Measurements from ENCODE around the gene SLC24A2.
"Not testable (repeated sequence)": the region's sequence is repeated elsewhere in the genome, so short reads cannot be mapped to it uniquely, and the experiment has no call there.

SLC24A2 gene

DNA sequence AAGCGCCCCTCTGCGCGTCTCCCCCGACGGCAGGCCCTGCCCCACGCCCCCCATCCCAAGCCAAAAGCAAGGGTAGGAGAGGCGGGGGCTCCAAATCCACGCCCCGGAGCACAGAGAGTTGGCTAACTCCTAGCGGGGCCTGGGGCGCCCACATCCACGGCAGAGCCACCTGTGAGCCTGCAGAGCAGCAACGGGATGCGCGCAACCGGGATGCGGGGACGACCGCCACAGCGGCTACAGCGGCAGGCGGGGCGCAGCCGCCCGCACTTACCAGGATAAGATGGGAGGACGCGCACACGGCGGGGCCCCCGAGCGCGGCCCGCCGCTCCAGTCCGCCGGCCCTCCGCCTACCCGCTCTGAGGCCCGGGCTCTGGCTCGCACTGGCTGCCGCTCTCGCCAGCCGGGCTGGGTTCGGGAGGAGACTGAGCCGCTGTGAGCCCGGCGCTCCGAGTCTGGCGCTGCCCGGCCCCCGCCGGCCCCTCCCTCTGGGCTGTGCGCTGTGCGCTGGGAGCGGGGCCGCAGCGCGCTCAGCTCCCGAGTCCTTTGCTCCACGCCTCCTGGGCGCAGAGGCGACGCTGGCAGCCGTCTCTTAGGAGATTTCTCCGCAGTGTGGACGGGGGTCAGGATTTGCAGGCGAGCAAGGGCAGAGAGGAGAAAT lies at the start of gene SLC24A2:
Gene SLC24A2 (minus strand): TSS at position 424 of the 658 bp plus-strand sequence.
- no peak for DNase-seq
- Mint-ChIP-seq H3K9me3 (no peaks in the 10 kb centered on the region), H3K27ac (no peak within 1 kb of the TSS), H3K4me3 (no peak within 1 kb of the TSS), H3K27me3 (peaks cover 27 to 46% of the 10 kb centered on the region in 2 donors), H3K4me1 (peaks cover 0 to 2% of the 10 kb centered on the region in 2 donors), H3K36me3 (no peaks in the 10 kb centered on the region)
- no peak for ATAC-seq (replicated peaks)

DNA sequence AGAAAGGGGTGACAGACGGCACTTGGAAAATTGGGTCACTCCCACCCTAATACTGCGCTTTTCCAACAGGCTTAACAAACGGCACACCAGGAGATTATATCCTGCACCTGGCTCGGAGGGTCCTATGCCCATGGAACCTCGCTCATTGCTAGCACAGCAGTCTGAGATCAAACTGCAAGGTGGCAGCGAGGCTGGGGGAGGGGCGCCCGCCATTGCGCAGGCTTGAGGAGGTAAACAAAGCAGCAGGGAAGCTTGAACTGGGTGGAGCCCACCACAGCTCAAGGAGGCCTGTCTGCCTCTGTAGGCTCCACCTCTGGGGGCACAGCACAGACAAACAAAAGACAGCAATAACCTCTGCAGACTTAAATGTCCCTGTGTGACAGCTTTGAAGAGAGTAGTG lies 44.5 kb upstream of the SLC24A2 start:
- not testable (repeated sequence) for H3K4me3 Mint-ChIP-seq; H3K27ac Mint-ChIP-seq; H3K4me1 Mint-ChIP-seq; H3K9me3 Mint-ChIP-seq; DNase-seq; H3K27me3 Mint-ChIP-seq; ATAC-seq (replicated peaks); H3K36me3 Mint-ChIP-seq

DNA sequence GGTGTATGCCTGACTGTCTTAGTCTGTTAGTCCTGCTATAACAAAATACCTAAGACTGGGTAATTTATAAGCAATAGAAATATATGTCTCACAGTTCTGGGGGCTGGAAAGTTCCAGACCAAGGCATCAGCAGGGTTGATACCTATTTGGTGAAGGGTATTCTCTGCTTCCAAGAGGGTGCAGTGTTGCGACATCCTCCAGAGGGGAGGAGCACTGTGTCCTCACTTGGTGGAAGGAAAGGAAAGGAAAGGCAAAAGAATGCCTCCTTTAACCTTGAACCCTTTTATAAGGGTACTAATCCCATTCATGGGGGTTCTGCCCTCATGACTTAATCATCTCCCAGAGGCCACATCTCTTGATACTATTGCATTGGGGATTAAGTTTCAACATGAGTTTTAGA lies 42.0 kb upstream of the SLC24A2 start:
- no peak overlapping the region for H3K4me3 Mint-ChIP-seq
- no peaks in the 10 kb centered on the region for H3K4me1 Mint-ChIP-seq
- no peaks in the 10 kb centered on the region for H3K36me3 Mint-ChIP-seq
- ATAC-seq (replicated peaks): no peak
- H3K27me3 Mint-ChIP-seq: peaks cover 0 to 4% of the 10 kb centered on the region in 2 donors
- H3K27ac Mint-ChIP-seq: no peak overlapping the region
- no peak for DNase-seq
- peaks cover 0 to 4% of the 10 kb centered on the region in 2 donors for H3K9me3 Mint-ChIP-seq

DNA sequence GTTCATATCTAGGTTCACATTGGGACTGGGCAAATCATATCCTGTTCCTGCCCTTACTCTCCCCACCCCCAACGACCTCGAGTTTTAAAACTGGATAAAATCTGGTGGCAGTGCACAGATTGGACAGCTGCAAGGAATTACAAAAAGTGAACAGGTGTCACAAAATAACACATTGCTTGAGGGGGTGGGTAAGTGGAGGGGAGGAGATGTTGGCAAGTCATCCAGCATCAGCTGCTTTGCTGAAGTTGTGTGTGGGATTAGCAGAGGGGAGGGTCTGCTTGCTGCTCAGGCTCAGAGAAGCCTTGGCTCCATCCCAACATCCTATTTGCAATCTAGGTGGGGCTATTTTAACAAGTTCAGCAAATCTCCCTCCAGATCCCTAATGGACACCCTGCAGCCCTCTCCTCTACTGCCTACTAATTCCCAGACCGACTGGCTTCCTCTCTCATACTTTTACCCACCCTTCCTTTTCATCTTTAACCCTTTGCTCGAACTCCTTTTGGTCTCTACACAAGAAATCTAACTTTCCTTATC lies 39.8 kb upstream of the SLC24A2 start:
- H3K4me3 Mint-ChIP-seq: no peak overlapping the region
- H3K36me3 Mint-ChIP-seq: no peaks in the 10 kb centered on the region
- no peak for DNase-seq
- no peak for ATAC-seq (replicated peaks)
- H3K27ac Mint-ChIP-seq: no peak overlapping the region
- peaks cover 0 to 3% of the 10 kb centered on the region in 2 donors for H3K9me3 Mint-ChIP-seq
- H3K27me3 Mint-ChIP-seq: peaks cover 0 to 4% of the 10 kb centered on the region in 2 donors
- H3K4me1 Mint-ChIP-seq: no peaks in the 10 kb centered on the region

DNA sequence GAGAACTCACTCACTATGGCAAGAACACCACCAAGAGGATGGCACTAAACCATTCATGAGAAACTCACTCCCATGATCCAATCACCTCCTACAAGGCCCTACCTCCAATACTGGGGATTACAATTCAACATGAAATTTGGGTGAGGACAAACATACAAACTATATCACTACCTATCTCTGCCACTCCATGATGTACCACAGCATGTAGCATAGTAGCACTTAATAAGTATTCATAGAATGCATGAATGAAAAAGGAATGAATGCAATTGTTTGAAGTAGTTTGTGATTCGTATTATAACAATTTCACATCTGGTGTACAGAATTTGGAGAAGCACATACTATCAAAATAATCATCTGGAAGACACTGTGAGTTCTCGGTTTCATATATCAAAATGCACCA lies 27.9 kb upstream of the SLC24A2 start:
- Mint-ChIP-seq H3K36me3 (peaks cover 0 to 1% of the 10 kb centered on the region in 2 donors), H3K27me3 (peaks cover 0 to 6% of the 10 kb centered on the region in 2 donors), H3K9me3 (peaks cover 17 to 21% of the 10 kb centered on the region in 2 donors), H3K27ac (peak overlapping the region; percentile 31), H3K4me3 (no peak overlapping the region), H3K4me1 (no peaks in the 10 kb centered on the region)
- DNase-seq: no peak
- no peak for ATAC-seq (replicated peaks)

DNA sequence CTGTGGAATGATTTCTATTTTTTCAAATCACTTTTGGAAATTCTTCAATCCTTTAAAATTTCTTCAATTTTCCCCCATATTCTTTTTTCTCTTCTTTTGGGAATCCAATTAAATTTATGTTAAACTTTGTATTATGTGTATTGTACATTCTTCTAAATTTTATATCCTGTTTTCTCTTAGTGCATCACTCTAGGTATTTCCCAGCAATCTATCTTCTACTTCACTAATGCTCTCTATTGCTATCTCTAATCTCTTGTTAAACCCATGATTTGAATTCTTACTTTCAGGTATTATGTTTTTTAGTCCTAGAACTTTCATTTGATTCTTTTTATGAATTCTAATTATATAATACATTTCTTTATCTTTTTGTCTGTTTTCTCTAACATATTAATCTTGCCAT lies 23.4 kb upstream of the SLC24A2 start:
- Mint-ChIP-seq H3K27ac (no peak overlapping the region), H3K4me3 (no peak overlapping the region), H3K9me3 (peaks cover 12 to 17% of the 10 kb centered on the region in 2 donors), H3K36me3 (peaks cover 0 to 1% of the 10 kb centered on the region in 2 donors), H3K27me3 (peaks cover 0 to 6% of the 10 kb centered on the region in 2 donors), H3K4me1 (no peaks in the 10 kb centered on the region)
- DNase-seq (no peak), ATAC-seq (replicated peaks) (no peak)

DNA sequence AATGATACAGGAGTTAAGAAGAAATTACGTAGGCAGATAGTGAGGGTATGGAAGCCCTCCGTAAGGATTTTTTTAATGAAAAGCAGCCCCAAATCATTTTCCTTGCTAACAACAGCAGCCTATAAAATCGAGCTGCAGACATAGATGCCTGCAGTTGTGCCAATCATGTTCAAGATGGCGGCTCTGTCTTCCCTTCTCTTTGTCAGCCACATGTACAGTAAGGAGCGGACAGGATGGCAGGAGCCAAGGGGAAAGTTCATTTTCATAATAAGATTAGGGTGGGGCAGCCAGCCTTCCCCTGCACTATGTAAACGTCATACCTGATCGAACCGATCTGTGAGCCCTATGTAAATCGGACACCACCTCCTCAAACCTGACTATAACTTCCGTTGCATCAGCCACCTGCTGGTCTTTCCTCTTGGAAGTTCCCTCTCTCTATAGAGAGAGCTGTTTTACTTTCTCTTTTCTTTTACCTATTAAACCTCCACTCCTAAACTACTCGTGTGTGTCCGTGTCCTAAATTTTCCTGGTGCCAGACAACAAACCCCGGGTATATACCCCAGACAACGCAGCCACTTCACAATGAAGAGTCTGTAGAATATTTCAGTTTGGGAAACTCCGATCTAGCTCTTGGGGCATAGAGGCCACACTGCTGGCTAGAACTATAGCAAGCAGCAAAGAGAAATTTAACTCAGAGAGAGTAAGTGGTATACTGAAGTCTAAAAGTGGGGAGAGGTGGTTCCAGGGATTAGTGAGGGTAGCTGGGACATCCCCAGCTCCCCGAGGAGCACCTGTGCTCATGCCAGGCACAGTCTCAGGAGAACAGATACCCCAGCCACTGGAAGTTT lies 20.8 kb upstream of the SLC24A2 start:
- peaks cover 6 to 9% of the 10 kb centered on the region in 2 donors for H3K9me3 Mint-ChIP-seq
- peaks cover 0 to 7% of the 10 kb centered on the region in 2 donors for H3K27me3 Mint-ChIP-seq
- H3K27ac Mint-ChIP-seq: no peak overlapping the region
- DNase-seq: no peak
- no peak overlapping the region for H3K4me3 Mint-ChIP-seq
- no peak for ATAC-seq (replicated peaks)
- no peaks in the 10 kb centered on the region for H3K4me1 Mint-ChIP-seq
- no peaks in the 10 kb centered on the region for H3K36me3 Mint-ChIP-seq

DNA sequence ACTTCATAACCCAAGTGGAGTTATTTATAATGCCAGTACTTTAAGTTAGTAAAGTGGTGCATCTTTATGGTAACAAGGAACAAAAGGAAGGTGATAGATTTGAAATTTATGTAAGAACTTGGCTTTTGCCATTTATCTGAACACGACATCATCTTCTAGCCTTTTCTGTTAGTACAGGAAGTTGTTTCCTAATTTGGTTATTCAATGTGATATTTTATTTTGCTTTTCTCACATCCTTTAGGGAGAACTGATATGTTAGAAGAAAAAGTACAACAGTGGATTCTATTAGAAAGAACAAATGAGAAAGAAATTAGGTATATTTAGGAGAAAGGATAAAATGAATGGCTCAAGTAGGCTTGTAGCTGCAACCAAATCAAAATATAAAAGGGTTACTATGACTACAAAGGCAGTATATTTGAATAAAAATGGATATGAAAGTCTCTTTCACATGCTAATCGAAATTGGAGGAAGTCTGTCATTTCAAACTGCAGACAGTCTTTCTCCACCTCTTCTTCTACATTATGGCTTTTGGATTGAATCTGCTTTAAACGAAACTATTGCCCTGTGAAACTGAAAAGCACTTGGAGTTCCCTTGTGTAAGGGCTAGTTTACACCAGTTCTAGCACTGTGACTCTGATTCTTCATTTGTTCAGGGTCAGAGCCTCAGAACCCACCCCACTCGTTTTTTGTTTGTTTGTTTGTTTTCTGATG lies 18.5 kb upstream of the SLC24A2 start:
- Mint-ChIP-seq H3K27ac (no peak overlapping the region), H3K4me1 (no peaks in the 10 kb centered on the region), H3K36me3 (no peaks in the 10 kb centered on the region), H3K4me3 (no peak overlapping the region), H3K27me3 (peaks cover 0 to 7% of the 10 kb centered on the region in 2 donors), H3K9me3 (peaks cover 2 to 3% of the 10 kb centered on the region in 2 donors)
- DNase-seq (no peak), ATAC-seq (replicated peaks) (no peak)

DNA sequence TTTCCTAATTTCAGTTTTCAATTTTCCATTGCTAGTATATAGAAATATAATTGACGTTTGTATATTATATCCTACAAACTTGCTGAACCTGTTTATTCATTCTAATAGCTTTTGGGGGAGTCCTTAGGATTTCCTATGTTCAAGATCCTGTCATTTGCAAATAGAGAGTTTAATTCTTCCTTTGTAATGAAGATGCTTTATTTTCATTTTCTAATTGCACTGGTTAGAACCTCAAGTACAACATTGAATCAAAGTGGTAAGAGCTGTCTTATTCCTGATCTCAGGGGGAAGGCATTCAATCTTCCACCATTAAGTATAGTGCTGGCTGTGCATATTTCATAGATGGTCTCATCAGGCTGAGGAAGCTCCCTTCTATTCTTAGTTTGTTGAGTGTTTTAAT lies 15.6 kb upstream of the SLC24A2 start:
- Mint-ChIP-seq H3K4me1 (no peaks in the 10 kb centered on the region), H3K36me3 (no peaks in the 10 kb centered on the region), H3K9me3 (no peaks in the 10 kb centered on the region), H3K27ac (no peak overlapping the region), H3K27me3 (peaks cover 0 to 12% of the 10 kb centered on the region in 2 donors), H3K4me3 (no peak overlapping the region)
- no peak for ATAC-seq (replicated peaks)
- DNase-seq: no peak

DNA sequence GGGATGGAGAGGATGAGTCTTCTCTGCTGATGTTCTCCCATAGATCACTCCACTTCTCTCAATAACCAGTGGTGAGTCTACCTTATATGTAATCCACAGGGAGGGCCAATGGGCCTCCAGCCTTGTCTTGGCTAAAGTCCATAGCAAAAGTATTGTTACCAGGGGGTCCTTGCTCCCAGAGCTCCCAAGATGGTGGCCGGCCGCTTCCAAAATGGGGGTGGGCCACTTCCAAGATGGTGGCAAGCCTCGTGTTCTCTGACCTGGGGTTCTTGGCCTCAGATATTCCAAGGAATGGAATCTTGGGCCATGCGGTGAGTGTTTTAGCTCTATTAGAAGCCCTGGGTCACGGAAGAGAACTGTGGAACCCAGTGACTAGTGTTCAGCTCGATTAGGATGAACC lies 12.0 kb upstream of the SLC24A2 start:
- Mint-ChIP-seq H3K4me1 (no peaks in the 10 kb centered on the region), H3K27ac (no peak overlapping the region), H3K27me3 (peaks cover 0 to 5% of the 10 kb centered on the region in 2 donors), H3K4me3 (no peak overlapping the region), H3K36me3 (no peaks in the 10 kb centered on the region), H3K9me3 (no peaks in the 10 kb centered on the region)
- no peak for ATAC-seq (replicated peaks)
- no peak for DNase-seq

DNA sequence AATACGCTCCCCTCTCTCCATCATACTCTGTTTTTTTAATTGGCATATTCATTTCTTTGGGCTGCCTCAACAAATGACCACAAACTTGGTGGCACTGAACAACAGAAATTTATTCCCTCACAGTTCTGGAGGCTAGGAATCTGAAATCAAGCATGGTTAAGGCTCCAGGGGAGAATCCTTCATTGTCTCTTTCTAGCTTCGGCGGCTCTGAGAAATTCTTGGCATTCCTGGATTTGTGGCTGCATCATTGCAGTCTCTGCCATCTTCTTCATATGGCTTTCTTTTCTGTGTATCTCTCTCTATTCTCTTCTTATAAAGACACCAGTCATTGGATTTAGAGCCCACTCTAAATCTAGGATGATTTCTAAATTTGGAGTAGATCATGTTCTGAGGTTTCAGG lies 10.9 kb upstream of the SLC24A2 start:
- Mint-ChIP-seq H3K4me3 (no peak overlapping the region), H3K36me3 (no peaks in the 10 kb centered on the region), H3K27ac (no peak overlapping the region), H3K9me3 (peaks cover 0 to 2% of the 10 kb centered on the region in 2 donors), H3K4me1 (no peaks in the 10 kb centered on the region), H3K27me3 (peaks cover 0 to 5% of the 10 kb centered on the region in 2 donors)
- ATAC-seq (replicated peaks): no peak
- no peak for DNase-seq

DNA sequence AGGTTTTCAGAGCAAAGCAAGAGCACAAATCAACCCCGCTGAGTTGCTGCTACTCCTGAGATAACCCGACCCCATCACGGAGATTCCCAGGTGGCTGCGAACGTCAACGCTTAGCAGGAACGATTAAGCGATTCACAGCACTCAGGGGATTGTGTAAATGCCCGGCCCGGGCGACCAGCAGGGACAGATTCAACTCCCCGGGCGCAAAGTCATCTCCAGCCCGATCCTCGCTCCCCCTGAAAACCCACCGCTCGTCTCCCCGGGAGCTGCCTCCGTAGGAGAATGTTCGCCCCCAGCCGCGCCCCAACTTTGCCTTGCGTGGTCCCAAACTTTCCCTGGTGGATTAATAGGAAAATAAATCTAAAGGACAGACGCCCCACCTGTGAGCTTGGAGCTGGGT lies 685 bp downstream of the SLC24A2 start:
- peaks cover 0 to 2% of the 10 kb centered on the region in 2 donors for H3K4me1 Mint-ChIP-seq
- ATAC-seq (replicated peaks) (no peak), DNase-seq (no peak)
- no peaks in the 10 kb centered on the region for H3K36me3 Mint-ChIP-seq
- H3K4me3 Mint-ChIP-seq: no peak overlapping the region
- no peaks in the 10 kb centered on the region for H3K9me3 Mint-ChIP-seq
- peaks cover 27 to 46% of the 10 kb centered on the region in 2 donors for H3K27me3 Mint-ChIP-seq
- H3K27ac Mint-ChIP-seq: no peak overlapping the region

DNA sequence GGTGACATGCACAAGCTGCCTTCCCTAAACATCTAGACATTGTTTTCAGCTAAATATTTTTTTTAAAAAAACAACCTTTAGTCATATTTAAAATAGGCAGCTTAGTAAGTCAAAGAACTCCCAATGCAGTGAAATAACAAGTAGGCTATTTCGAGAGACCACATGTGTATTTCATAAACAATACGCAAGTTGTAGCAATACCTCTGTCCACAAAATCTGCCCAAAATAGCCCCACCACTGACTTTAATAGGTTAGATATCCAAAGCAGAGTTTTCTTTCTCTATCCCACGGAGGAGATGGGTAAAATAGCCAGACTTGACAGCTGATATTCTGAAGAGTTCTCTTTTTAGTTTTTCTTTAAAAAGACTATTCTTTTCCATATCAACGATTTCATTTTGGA lies 1.2 kb downstream of the SLC24A2 start:
- Mint-ChIP-seq H3K4me1 (peaks cover 0 to 2% of the 10 kb centered on the region in 2 donors), H3K36me3 (no peaks in the 10 kb centered on the region), H3K27ac (no peak overlapping the region), H3K4me3 (no peak overlapping the region), H3K27me3 (peaks cover 27 to 46% of the 10 kb centered on the region in 2 donors), H3K9me3 (no peaks in the 10 kb centered on the region)
- ATAC-seq (replicated peaks) (no peak), DNase-seq (no peak)

DNA sequence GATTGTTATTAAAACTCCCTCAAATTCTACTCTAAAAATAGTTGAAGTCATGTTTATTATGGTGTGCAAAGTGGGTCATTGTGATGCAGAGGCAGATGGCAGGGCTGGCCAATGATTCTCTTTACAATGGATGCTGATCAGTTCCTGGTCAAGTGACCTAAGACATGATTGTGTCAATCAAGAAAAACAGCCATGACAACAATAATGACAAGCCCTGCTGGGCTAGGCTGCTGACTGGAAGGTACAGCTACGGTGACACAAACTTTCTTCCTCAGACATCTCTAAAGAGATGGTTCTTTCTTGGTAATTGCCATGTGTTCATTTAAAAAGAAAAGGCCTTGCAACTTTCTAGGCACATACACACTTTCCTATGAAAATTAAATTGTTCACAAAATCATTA lies 3.6 kb downstream of the SLC24A2 start:
- Mint-ChIP-seq H3K36me3 (no peaks in the 10 kb centered on the region), H3K4me3 (no peak overlapping the region), H3K27me3 (peaks cover 24 to 34% of the 10 kb centered on the region in 2 donors), H3K9me3 (no peaks in the 10 kb centered on the region), H3K27ac (no peak overlapping the region), H3K4me1 (peaks cover 0 to 2% of the 10 kb centered on the region in 2 donors)
- ATAC-seq (replicated peaks): no peak
- DNase-seq: no peak

All from stimulated activated naive B cell treated with anti-CD40 and anti-IgM and Interleukin-4, amounts not matched to agents 10 μg/mL and 1 μg/mL and 100 μg/mL, for 72 hours (primary cell).